Measurements from ENCODE around the gene CAPZA1.

Gene CAPZA1

GRCh38 chr1:112710586-112710985 lies 91.0 kb downstream of the CAPZA1 start:
- peak in 2 of 10 donors; percentile 11 to 48 for DNase-seq
- intact Hi-C loops (cut with DNase I) = loop anchor here (10.0 kb wide), 1 partner anchor 334 kb away; no protein-coding TSS in a partner anchor

GRCh38 chr1:112711041-112711440 lies 91.4 kb downstream of the CAPZA1 start:
- peak in 2 of 10 donors; percentile 74 to 82 for DNase-seq
- intact Hi-C loops (cut with DNase I) = loop anchor here (10.0 kb wide), 1 partner anchor 334 kb away; no protein-coding TSS in a partner anchor

- DNase-seq = peak in 2 of 10 donors; percentile 36 to 69
- intact Hi-C loops (cut with DNase I) = loop anchor here (10.0 kb wide), 1 partner anchor 333 kb away; no protein-coding TSS in a partner anchor
Observed at GRCh38 chr1:112711670-112712069, 92.0 kb downstream of the CAPZA1 start.

GRCh38 chr1:112712191-112712590 lies 92.6 kb downstream of the CAPZA1 start:
- intact Hi-C loops (cut with DNase I) = loop anchor here (10.0 kb wide), 1 partner anchor 333 kb away; no protein-coding TSS in a partner anchor
- peak in 2 of 10 donors; percentile 61 to 71 for DNase-seq

- DNase-seq = peak in 2 of 10 donors; percentile 51 to 67
- intact Hi-C loops (cut with DNase I) = loop anchor here (10.0 kb wide), 1 partner anchor 332 kb away; no protein-coding TSS in a partner anchor
Observed at GRCh38 chr1:112712701-112713128, 93.1 kb downstream of the CAPZA1 start.

- peak in 1 of 10 donors; percentile 73 for DNase-seq
- intact Hi-C loops (cut with DNase I) = loop anchor here (10.0 kb wide), 1 partner anchor 331 kb away; no protein-coding TSS in a partner anchor
Observed at GRCh38 chr1:112713466-112714312, 94.1 kb downstream of the CAPZA1 start.

- intact Hi-C loops (cut with DNase I) = loop anchor here (5.0 to 10.0 kb wide), 2 partner anchors 168 to 330 kb away; no protein-coding TSS in a partner anchor
- DNase-seq = peak in 3 of 10 donors; percentile 22 to 87 (median 85)
Observed at GRCh38 chr1:112714313-112715263, 95.0 kb downstream of the CAPZA1 start.

GRCh38 chr1:112715264-112716053 lies 95.8 kb downstream of the CAPZA1 start, which contains the start of gene PPM1J:
Gene PPM1J (minus strand): TSS chr1:112715332. CDS start chr1:112715301, 31 bp downstream.
- intact Hi-C loops (cut with DNase I) = loop anchor here (1.0 to 10.0 kb wide), 4 partner anchors 89 to 329 kb away; no protein-coding TSS in a partner anchor
- peak; percentile 66 to 97 (median 82) for DNase-seq

GRCh38 chr1:112716133-112716720 lies 96.6 kb downstream of the CAPZA1 start:
- DNase-seq = peak; percentile 81 to 98 (median 92)
- intact Hi-C loops (cut with DNase I) = loop anchor here (1.0 to 10.0 kb wide), 4 partner anchors 88 to 329 kb away; no protein-coding TSS in a partner anchor

- intact Hi-C loops (cut with DNase I) = loop anchor here (2.0 to 10.0 kb wide), 3 partner anchors 165 to 327 kb away; no protein-coding TSS in a partner anchor
- DNase-seq = peak in 2 of 10 donors; percentile 15 to 43
Observed at GRCh38 chr1:112717263-112717873, 97.7 kb downstream of the CAPZA1 start.

GRCh38 chr1:112718691-112719418 lies 99.2 kb downstream of the CAPZA1 start:
- intact Hi-C loops (cut with DNase I) = loop anchor here (2.0 to 10.0 kb wide), 3 partner anchors 163 to 354 kb away; partner anchors contain the start of gene LRIG2
- DNase-seq = peak; percentile 66 to 97 (median 84)

GRCh38 chr1:112719706-112720105 lies 100.1 kb downstream of the CAPZA1 start:
- intact Hi-C loops (cut with DNase I) = loop anchor here (2.0 to 10.0 kb wide), 3 partner anchors 163 to 353 kb away; partner anchors contain the start of gene LRIG2
- DNase-seq = peak in 1 of 10 donors; percentile 31

- DNase-seq = peak in 1 of 10 donors; percentile 34
- intact Hi-C loops (cut with DNase I) = no loop called here
Observed at GRCh38 chr1:112720800-112721199, 101.2 kb downstream of the CAPZA1 start.

Measured in posterior cingulate gyrus (tissue), 11 donors.